Activated CD8-positive, alpha-beta T cell treated with anti-CD3 and anti-CD28 coated beads for 36 hours (primary cell): Measurements from ENCODE around the gene FRMPD1. TPM values are rescaled to one million over a fixed set of nuclear protein-coding genes. Genes with fewer than 3 reads are reported as not detected.

Source experiments
- ATAC-seq: fragments of 200-7000 bp; cut with Tn5 transposase; one replicate; pipeline ENCODE4 v1.10.0; 2021; ENCODE audit warnings: mild to moderate bottlenecking, moderate library complexity
- CTCF ChIA-PET: fragments of 350-600 bp; sonication (Branson Sonifier 250); formaldehyde crosslinking; loops from one replicate; lab custom pipeline; 2021; ENCODE audit warnings: antibody characterized with exemption; lab: Charles Lee
- POLR2A ChIA-PET: fragments of 350-600 bp; sonication (Branson Sonifier 250); formaldehyde crosslinking; loops from one replicate; lab custom pipeline; 2021; ENCODE audit warnings: antibody characterized with exemption; lab: Charles Lee
- DNase-seq: peaks from one replicate; pipeline ENCODE4 v3.0.0-alpha.2; 2020
- H3K27ac Mint-ChIP-seq: one replicate; pipeline ENCODE4 v1.8.0; 2021; ENCODE audit warnings: mild to moderate bottlenecking, mixed read lengths
- H3K27me3 Mint-ChIP-seq: one replicate; pipeline ENCODE4 v1.8.0; 2021; ENCODE audit warnings: mixed read lengths
- H3K36me3 Mint-ChIP-seq: one replicate; pipeline ENCODE4 v1.8.0; 2021; ENCODE audit warnings: low read depth, mixed read lengths
- H3K4me1 Mint-ChIP-seq: one replicate; pipeline ENCODE4 v1.8.0; 2021; ENCODE audit warnings: low read depth, mixed read lengths
- H3K4me3 Mint-ChIP-seq: one replicate; pipeline ENCODE4 v1.8.0; 2021; ENCODE audit warnings: mild to moderate bottlenecking, moderate library complexity, mixed read lengths
- H3K9me3 Mint-ChIP-seq: one replicate; pipeline ENCODE4 v1.8.0; 2021; ENCODE audit warnings: mixed read lengths
- intact Hi-C: fragments of 100-400 bp; cut with micrococcal nuclease; formaldehyde crosslinking; loops from one replicate; pipeline ENCODE4 v1.10.0; 2022
- total RNA-seq, 2 experiments: library from RNA; stranded (reverse); gene quantifications; one replicate each; pipeline ENCODE4 v1.2.3, GENCODE V29; 2021
- TF ChIP-seq, protein P1 (sequence below): fragments of 200-600 bp; IDR thresholded peaks from one replicate; pipeline ENCODE4 v1.8.0; 2022; ENCODE audit warnings: antibody characterized with exemption, mild to moderate bottlenecking

Gene FRMPD1
- total RNA-seq, 2 experiments from 2014 or later = not detected

DNA sequence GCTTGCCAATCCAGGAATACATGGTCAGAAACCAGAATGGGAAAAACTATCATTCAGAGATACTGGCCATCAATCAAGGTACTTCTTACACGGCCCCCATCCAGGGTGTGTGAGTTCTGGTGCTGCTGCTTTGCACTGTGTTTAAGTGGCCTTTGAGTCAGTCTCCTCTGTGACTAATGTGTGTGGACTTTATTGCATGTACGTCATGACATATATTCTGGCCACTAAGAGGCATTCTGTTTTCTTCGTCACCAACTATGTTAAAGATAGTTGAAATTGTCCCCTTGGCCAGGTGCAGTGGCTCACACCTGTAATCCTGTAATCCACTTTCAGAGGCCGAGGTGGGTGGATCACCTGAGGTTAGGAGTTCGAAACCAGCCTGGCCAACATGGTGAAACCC, 125.6 kb downstream of the FRMPD1 start:
- intact Hi-C loops = no loop called here
- POLR2A ChIA-PET = interaction anchor here (1.1 kb wide), 1 partner anchor 9 kb away, joined by 5 read pairs; the partner anchor contains the start of gene EXOSC3
- TF ChIP-seq, protein P1, sequence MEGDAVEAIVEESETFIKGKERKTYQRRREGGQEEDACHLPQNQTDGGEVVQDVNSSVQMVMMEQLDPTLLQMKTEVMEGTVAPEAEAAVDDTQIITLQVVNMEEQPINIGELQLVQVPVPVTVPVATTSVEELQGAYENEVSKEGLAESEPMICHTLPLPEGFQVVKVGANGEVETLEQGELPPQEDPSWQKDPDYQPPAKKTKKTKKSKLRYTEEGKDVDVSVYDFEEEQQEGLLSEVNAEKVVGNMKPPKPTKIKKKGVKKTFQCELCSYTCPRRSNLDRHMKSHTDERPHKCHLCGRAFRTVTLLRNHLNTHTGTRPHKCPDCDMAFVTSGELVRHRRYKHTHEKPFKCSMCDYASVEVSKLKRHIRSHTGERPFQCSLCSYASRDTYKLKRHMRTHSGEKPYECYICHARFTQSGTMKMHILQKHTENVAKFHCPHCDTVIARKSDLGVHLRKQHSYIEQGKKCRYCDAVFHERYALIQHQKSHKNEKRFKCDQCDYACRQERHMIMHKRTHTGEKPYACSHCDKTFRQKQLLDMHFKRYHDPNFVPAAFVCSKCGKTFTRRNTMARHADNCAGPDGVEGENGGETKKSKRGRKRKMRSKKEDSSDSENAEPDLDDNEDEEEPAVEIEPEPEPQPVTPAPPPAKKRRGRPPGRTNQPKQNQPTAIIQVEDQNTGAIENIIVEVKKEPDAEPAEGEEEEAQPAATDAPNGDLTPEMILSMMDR = no peak
- DNase-seq (no peak), ATAC-seq (no peak)
- Mint-ChIP-seq H3K27ac (no peak overlapping the region), H3K4me3 (no peak overlapping the region), H3K9me3 (no peaks in the 10 kb centered on the region), H3K36me3 (peaks cover 49% of the 10 kb centered on the region), H3K27me3 (no peaks in the 10 kb centered on the region), H3K4me1 (peaks cover 11% of the 10 kb centered on the region)
- CTCF ChIA-PET = no interaction called here

DNA sequence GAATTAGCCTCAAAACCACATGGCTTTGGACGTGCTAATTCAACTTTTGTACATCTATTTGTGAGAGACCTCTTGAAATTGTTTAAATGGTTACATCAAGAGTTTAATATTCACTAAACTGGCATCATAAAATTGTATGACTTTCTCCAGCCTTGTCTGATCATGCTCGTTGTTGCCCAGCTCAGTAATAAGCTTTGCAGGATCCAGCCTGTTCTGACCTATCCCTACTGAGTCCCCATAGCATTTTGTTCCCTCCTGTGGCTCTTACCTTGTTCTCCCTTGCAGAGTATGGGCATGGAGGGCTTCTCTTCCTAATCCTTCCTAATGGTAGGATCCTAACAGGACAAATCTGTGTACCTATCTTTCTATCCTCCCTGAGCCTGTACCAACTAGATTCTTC, 127.8 kb downstream of the FRMPD1 start:
- Mint-ChIP-seq H3K4me1 (peaks cover 31% of the 10 kb centered on the region), H3K4me3 (no peak overlapping the region), H3K27me3 (no peaks in the 10 kb centered on the region), H3K27ac (peak overlapping the region; percentile 60), H3K9me3 (no peaks in the 10 kb centered on the region), H3K36me3 (peaks cover 63% of the 10 kb centered on the region)
- TF ChIP-seq, protein P1 = no peak
- POLR2A ChIA-PET = interaction anchor here (0.8 to 1.4 kb wide), 4 partner anchors 10 to 125 kb away, joined by 3 to 4 read pairs (median 4); no protein-coding TSS in a partner anchor
- no peak for ATAC-seq
- DNase-seq = no peak
- CTCF ChIA-PET = interaction anchor here (0.6 to 1.3 kb wide), 3 partner anchors 9 to 357 kb away, joined by 3 to 4 read pairs (median 3); no protein-coding TSS in a partner anchor
- intact Hi-C loops = no loop called here

DNA sequence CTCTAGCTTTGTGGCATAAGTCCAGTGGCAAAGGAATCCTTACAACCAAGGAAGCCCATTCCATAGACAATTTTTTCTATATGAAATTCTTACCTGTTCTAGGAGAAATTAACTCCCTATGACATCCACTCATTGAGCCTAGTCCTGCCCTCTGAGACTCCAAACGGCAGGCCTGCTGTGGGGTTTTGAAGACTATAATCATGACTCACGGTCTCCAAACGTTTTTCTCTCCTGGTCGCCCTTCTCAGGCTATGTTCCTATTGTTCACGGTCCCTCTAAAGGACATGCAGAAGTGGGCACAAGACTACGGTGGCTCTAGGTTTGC, 133.5 kb downstream of the FRMPD1 start:
- ChIA-PET CTCF (interaction anchor here (1.4 to 1.5 kb wide), 2 partner anchors 10 to 35 kb away, joined by 3 to 5 read pairs; no protein-coding TSS in a partner anchor), POLR2A (interaction anchor here (0.8 to 3.5 kb wide), 10 partner anchors 13 to 192 kb away, joined by 3 to 29 read pairs (median 4); partner anchors contain the start of genes DCAF10, TOMM5 and TRMT10B)
- TF ChIP-seq, protein P1 = no peak
- Mint-ChIP-seq H3K9me3 (no peaks in the 10 kb centered on the region), H3K27ac (peak overlapping the region; percentile 97), H3K27me3 (peaks cover 2% of the 10 kb centered on the region), H3K4me3 (peak overlapping the region; percentile 98), H3K36me3 (peaks cover 46% of the 10 kb centered on the region), H3K4me1 (peaks cover 35% of the 10 kb centered on the region)
- no peak for DNase-seq
- ATAC-seq = peak; percentile 8
- intact Hi-C loops = no loop called here

DNA sequence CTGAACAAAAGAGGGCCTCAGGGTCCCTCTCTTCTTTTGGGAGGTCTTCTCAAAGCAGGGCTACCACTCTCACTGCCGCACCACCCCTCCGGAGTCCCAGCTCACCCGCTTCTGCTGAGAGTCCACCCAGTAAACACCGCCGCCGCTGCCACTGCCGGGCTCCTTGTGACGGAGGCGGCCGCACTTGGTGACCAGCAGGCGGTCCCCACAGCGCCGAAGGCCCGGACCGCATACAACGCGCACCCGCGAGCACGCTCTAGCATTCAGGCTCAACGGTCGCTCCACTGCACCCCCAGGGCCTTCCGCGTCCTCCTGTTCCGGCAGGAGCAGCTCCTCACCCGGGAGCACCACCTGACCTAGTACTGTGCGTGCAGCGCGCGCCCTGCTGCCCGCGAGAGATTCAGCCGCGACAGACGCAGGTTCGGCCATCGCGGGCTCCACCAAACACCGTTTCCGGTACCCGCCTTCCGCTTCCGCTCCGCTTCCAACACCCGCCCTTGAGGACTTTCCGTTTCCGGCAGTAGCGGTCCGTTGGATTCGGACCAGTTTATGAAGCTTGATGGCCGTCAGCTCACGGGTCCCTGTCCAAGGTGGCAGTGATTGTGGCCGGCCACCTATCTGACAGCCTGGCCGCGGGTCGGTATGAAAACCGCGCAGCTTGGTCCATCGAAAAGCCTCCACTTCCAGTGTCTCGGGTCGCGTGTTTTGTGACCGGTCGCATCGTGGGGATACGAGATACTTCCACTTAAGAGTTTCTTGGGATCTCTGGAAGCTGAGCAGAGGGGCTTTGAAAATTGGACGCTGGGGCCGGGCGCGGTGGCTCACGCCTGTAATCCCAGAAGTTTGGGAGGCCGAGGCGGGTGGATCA, 134.1 kb downstream of the FRMPD1 start, which contains the start of gene EXOSC3:
Gene EXOSC3 (minus strand): TSS at position 449 of the 868 bp plus-strand sequence. CDS start 20 bp downstream, at position 429.
- peaks cover 43% of the 10 kb centered on the region for H3K36me3 Mint-ChIP-seq
- TF ChIP-seq, protein P1 = no peak
- peak within 1 kb of the TSS; percentile 98 for H3K4me3 Mint-ChIP-seq
- peak; percentile 92 for DNase-seq
- ChIA-PET CTCF (interaction anchor here (0.8 to 1.5 kb wide), 7 partner anchors 11 to 193 kb away, joined by 3 to 5 read pairs (median 3); partner anchors contain the start of genes DCAF10 and TOMM5), POLR2A (interaction anchor here (0.8 to 3.5 kb wide), 16 partner anchors 9 to 318 kb away, joined by 3 to 29 read pairs (median 4); partner anchors contain the start of genes DCAF10, POLR1E, TOMM5 and TRMT10B)
- H3K9me3 Mint-ChIP-seq = no peaks in the 10 kb centered on the region
- H3K27me3 Mint-ChIP-seq = peaks cover 2% of the 10 kb centered on the region
- peak; percentile 88 for ATAC-seq
- intact Hi-C loops = no loop called here
- peak within 1 kb of the TSS; percentile 97 for H3K27ac Mint-ChIP-seq
- H3K4me1 Mint-ChIP-seq = peaks cover 35% of the 10 kb centered on the region
